Gastrocnemius medialis (tissue), 4 donors: ENCODE data around the gene RAB4B.

Experiments used
- POLR2A ChIP-seq, 2 donors: fragments of 450-650 bp; IDR thresholded peaks; one replicate each; pipeline ENCODE4 v1.6.1; 2017; ENCODE audit warnings: antibody characterized with exemption in 2 of 2, mild to moderate bottlenecking in 2 of 2, moderate library complexity in 2 of 2
- TF ChIP-seq, protein P1 (sequence below), 5 experiments: fragments of 450-650 bp in 3 of 5; fragments of 200-600 bp in 2 of 5; sonication (generic) in 2 of 5; IDR thresholded peaks in 4 of 5; conservative IDR thresholded peaks in 1 of 5; 1 replicate in 4 of 5; 2 replicates in 1 of 5; pipeline ENCODE4 v1.5.1; 2016 to 2019; ENCODE audit warnings: antibody characterized with exemption in 5 of 5, mild to moderate bottlenecking in 3 of 5, moderate library complexity in 3 of 5

- TF ChIP-seq, protein P1, sequence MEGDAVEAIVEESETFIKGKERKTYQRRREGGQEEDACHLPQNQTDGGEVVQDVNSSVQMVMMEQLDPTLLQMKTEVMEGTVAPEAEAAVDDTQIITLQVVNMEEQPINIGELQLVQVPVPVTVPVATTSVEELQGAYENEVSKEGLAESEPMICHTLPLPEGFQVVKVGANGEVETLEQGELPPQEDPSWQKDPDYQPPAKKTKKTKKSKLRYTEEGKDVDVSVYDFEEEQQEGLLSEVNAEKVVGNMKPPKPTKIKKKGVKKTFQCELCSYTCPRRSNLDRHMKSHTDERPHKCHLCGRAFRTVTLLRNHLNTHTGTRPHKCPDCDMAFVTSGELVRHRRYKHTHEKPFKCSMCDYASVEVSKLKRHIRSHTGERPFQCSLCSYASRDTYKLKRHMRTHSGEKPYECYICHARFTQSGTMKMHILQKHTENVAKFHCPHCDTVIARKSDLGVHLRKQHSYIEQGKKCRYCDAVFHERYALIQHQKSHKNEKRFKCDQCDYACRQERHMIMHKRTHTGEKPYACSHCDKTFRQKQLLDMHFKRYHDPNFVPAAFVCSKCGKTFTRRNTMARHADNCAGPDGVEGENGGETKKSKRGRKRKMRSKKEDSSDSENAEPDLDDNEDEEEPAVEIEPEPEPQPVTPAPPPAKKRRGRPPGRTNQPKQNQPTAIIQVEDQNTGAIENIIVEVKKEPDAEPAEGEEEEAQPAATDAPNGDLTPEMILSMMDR (IDR thresholded peaks at IDR 0.05 in 4 of 5, conservative IDR thresholded peaks at IDR 0.05 in 1 of 5), result no peak
- no peak for TF ChIP-seq POLR2A (IDR thresholded peaks at IDR 0.05)
Observed at GRCh38 chr19:40808497-40808896, 30.4 kb downstream of the RAB4B start.
